K562 (cell line): Measurements from ENCODE around the gene MPST. TPM values are rescaled to one million over a fixed set of nuclear protein-coding genes. Genes with fewer than 3 reads are reported as not detected.

ENCODE experiments used
- ATAC-seq: fragments of 200-7000 bp; cut with Tn5 transposase; 3 replicates; pipeline ENCODE4 v1.9.1; 2020; ENCODE audit warnings: moderate library complexity
- BruUV-seq: library from RNA; stranded (reverse); fragments of 400-500 nt; replicated peaks from 2 replicates; lab custom pipeline; 2021; lab: Mats Ljungman, UMichigan
- CTCF ChIA-PET: fragments of 300-600 bp; formaldehyde crosslinking; extraction: SDS; loops from one replicate; lab custom pipeline; 2021; ENCODE audit warnings: low intra/inter-chr PET ratio; lab: Yijun Ruan, JAX
- POLR2A ChIA-PET: fragments of 300-600, 350-650 bp; sonication (Branson Sonifier 250); formaldehyde crosslinking; extraction: SDS; loops from one replicate; lab custom pipeline; 2021; ENCODE audit warnings: antibody characterized with exemption, inconsistent platforms; lab: Yijun Ruan, JAX
- DNase-seq, 4 experiments: peaks; one replicate each; pipeline versions ENCODE4 v3.0.0 to v3.0.0-alpha.2; 2011 to 2018; ENCODE audit warnings: low spot score in 3 of 4, mixed read lengths in 3 of 4; ENCODE audit errors: extremely low read depth in 1 of 4
- FAIRE-seq: peaks from 2 replicates; lab custom pipeline; 2011; peaks lifted over from hg19 to GRCh38; lab: Jason Lieb, UNC
- H2AFZ ChIP-seq: 2 replicates; pipeline ENCODE4 v1.6.0; 2011; ENCODE audit warnings: low read depth, low read length, control low read depth, inconsistent platforms
- H3K27ac ChIP-seq: fragments of 200-600 bp; 3 replicates; pipeline ENCODE4 v1.8.0; 2011; ENCODE audit warnings: low read depth, mild to moderate bottlenecking, control low read depth, inconsistent platforms, low read length, moderate library complexity, mixed read lengths; ENCODE audit errors: extremely low read depth
- H3K27me3 ChIP-seq, 2 experiments: fragments of 300-600 bp in 1 of 2; 2 replicates in 1 of 2; 3 replicates in 1 of 2; pipeline versions ENCODE4 v1.6.0 to v1.8.0; 2011; ENCODE audit warnings: inconsistent platforms in 2 of 2, low read length in 2 of 2, mild to moderate bottlenecking in 1 of 2, mixed read lengths in 1 of 2, moderate library complexity in 1 of 2; ENCODE audit not compliant: control insufficient read depth in 2 of 2, insufficient read depth in 2 of 2
- H3K36me3 ChIP-seq: fragments of 300-600 bp; 3 replicates; pipeline ENCODE4 v1.8.0; 2011; ENCODE audit warnings: mild to moderate bottlenecking, low read length, inconsistent platforms; ENCODE audit not compliant: control insufficient read depth, insufficient read depth
- H3K4me1 ChIP-seq, 2 experiments: fragments of 200-600 bp in 1 of 2; replicated peaks in 1 of 2; 2 replicates in 1 of 2; 3 replicates in 1 of 2; pipeline versions ENCODE4 v1.5.1 to v1.8.0; 2011; ENCODE audit warnings: inconsistent platforms in 2 of 2, low read length in 2 of 2, mild to moderate bottlenecking in 1 of 2, mixed read lengths in 1 of 2, moderate library complexity in 1 of 2; ENCODE audit not compliant: control insufficient read depth in 2 of 2, insufficient read depth in 2 of 2
- H3K4me2 ChIP-seq: 2 replicates; pipeline ENCODE4 v1.6.1; 2011; ENCODE audit warnings: low read length, control low read depth, inconsistent platforms, mixed read lengths; ENCODE audit not compliant: insufficient read depth
- H3K4me3 ChIP-seq: fragments of 200-600 bp; sonication (generic), shearing (Covaris generic); 2 replicates; pipeline ENCODE4 v1.5.1; 2016; ENCODE audit warnings: control low read depth, inconsistent platforms
- H3K79me2 ChIP-seq: fragments of 200-600 bp; 3 replicates; pipeline ENCODE4 v1.8.0; 2011; ENCODE audit warnings: low read length, inconsistent platforms; ENCODE audit not compliant: control insufficient read depth, insufficient read depth
- H3K9ac ChIP-seq, 2 experiments: 2 replicates each; pipeline versions ENCODE4 v1.6.0 to v1.6.1; 2011; ENCODE audit warnings: low read depth in 2 of 2, low read length in 2 of 2, control low read depth in 1 of 2, inconsistent platforms in 1 of 2, mild to moderate bottlenecking in 1 of 2, mixed read lengths in 1 of 2; ENCODE audit not compliant: insufficient read depth in 1 of 2
- H3K9me1 ChIP-seq: one replicate; pipeline ENCODE4 v1.6.0; 2011; ENCODE audit warnings: inconsistent platforms, mild to moderate bottlenecking, low read length, moderate library complexity; ENCODE audit not compliant: control insufficient read depth, insufficient read depth
- H3K9me3 ChIP-seq: replicated peaks from 2 replicates; pipeline ENCODE4 v1.5.1; 2011; ENCODE audit warnings: low read depth, low read length, inconsistent platforms; ENCODE audit not compliant: control insufficient read depth, insufficient read depth
- H4K20me1 ChIP-seq: replicated peaks from 2 replicates; pipeline ENCODE4 v1.6.1; 2011; ENCODE audit warnings: low read length, inconsistent platforms, mixed read lengths; ENCODE audit not compliant: control insufficient read depth, insufficient read depth
- ESRRB ChIP-seq: fragments of 250-450 bp; sonication (Bioruptor Pico); IDR thresholded peaks from 2 replicates; pipeline ENCODE4 v1.5.0; 2020; ENCODE audit warnings: mild to moderate bottlenecking, moderate library complexity, borderline replicate concordance
- RFX7 ChIP-seq: fragments of 250-450 bp; sonication (Bioruptor Pico); IDR thresholded peaks from 2 replicates; pipeline ENCODE4 v1.5.1; 2021; ENCODE audit warnings: mild to moderate bottlenecking
- SPI1 ChIP-seq: IDR thresholded peaks from 2 replicates; pipeline ENCODE4 v1.6.1; 2011; ENCODE audit warnings: low read depth, low read length, control low read depth, borderline replicate concordance
- SUPT5H ChIP-seq: fragments of 450-650 bp; IDR thresholded peaks from 2 replicates; pipeline ENCODE4 v1.6.1; 2016
- TGIF2 ChIP-seq: sonication (generic); formaldehyde crosslinking; IDR thresholded peaks from 2 replicates; pipeline ENCODE4 v1.8.1; 2022; ENCODE audit warnings: mild to moderate bottlenecking, missing genetic modification reagents, moderate library complexity
- TSC22D4 ChIP-seq: fragments of 450-650 bp; IDR thresholded peaks from 2 replicates; pipeline ENCODE4 v1.6.1; 2016; ENCODE audit warnings: missing genetic modification characterization, missing biosample characterization, control low read depth
- YY1 ChIP-seq, 3 experiments: IDR thresholded peaks; 2 replicates each; pipeline ENCODE4 v1.6.1; 2011; ENCODE audit warnings: low read length in 2 of 3, mild to moderate bottlenecking in 2 of 3, moderate library complexity in 2 of 3, borderline replicate concordance in 1 of 3, control low read depth in 1 of 3, low read depth in 1 of 3; ENCODE audit not compliant: insufficient read depth in 3 of 3, insufficient replicate concordance in 2 of 3, control insufficient read depth in 1 of 3, insufficient read length in 1 of 3; ENCODE audit errors: extremely low read depth in 1 of 3
- ZFP30 ChIP-seq: fragments of 250-450 bp; sonication (Bioruptor Pico); IDR thresholded peaks from 2 replicates; pipeline ENCODE4 v1.8.0; 2022; ENCODE audit warnings: moderate library complexity, mild to moderate bottlenecking, inconsistent platforms, borderline replicate concordance
- ZNF217 ChIP-seq: sonication (generic); formaldehyde crosslinking; IDR thresholded peaks from 2 replicates; pipeline ENCODE4 v1.8.0; 2022; ENCODE audit warnings: mild to moderate bottlenecking, missing genetic modification reagents
- ZNF408 ChIP-seq: fragments of 250-450 bp; sonication (Bioruptor Pico); IDR thresholded peaks from 2 replicates; pipeline ENCODE4 v1.4.0; 2020; ENCODE audit warnings: low read depth, mild to moderate bottlenecking, moderate library complexity
- WGBS: fragments of 100-300 bp; shearing (Covaris generic); methylation state at CpG from one replicate; pipeline ENCODE4 v1.1.6; 2016; ENCODE audit warnings: low coverage, mixed read lengths; ENCODE audit not compliant: insufficient coverage; ENCODE audit errors: missing lambda C conversion rate; 5-methylcytosine and 5-hydroxymethylcytosine counted together
- in situ Hi-C: fragments of 300-500 bp; cut with MboI; formaldehyde crosslinking; loops from 4 replicates; pipeline ENCODE4 v1.15.0; 2018; ENCODE audit warnings: inconsistent platforms, mixed read lengths
- intact Hi-C: fragments of 100-400 bp; cut with micrococcal nuclease; formaldehyde crosslinking; loops from 2 replicates; pipeline ENCODE4 v1.14.2; 2022
- polyA plus RNA-seq, 8 experiments: library from polyadenylated mRNA; depleted of rRNA in 4 of 8; stranded (reverse) in 5 of 8; unstranded in 3 of 8; fragments of >200 nt; fragmentation: Nextera tagmentation in 2 of 8; fragmentation: Illumina TruSeq in 1 of 8; extraction: Ambion mirVana in 2 of 8; extraction: Trizol in 1 of 8; gene quantifications; 2 replicates each; pipeline versions ENCODE4 v1.2.1 to v1.2.3, GENCODE V29; 2011 to 2014; ENCODE audit warnings: inconsistent platforms in 1 of 8, missing spikeins in 1 of 8
- total RNA-seq, 7 experiments: library from RNA; depleted of rRNA in 6 of 7; stranded (reverse); fragments of >200 nt in 6 of 7; fragmentation: Illumina TruSeq in 2 of 7; extraction: Trizol in 2 of 7; gene quantifications; 2 replicates each; pipeline versions ENCODE4 v1.2.1 to v1.2.3, GENCODE V29; 2011 to 2021; ENCODE audit warnings: low replicate concordance in 1 of 7
- TF ChIP-seq, protein P1 (sequence below), 2 experiments: fragments of 250-450 bp in 1 of 2; fragments of 450-650 bp in 1 of 2; sonication (Bioruptor Pico) in 1 of 2; IDR thresholded peaks; 2 replicates each; pipeline versions ENCODE4 v1.6.1 to v1.8.0; 2016 to 2021; ENCODE audit warnings: mild to moderate bottlenecking in 2 of 2, moderate library complexity in 2 of 2, missing compliant biosample characterization in 1 of 2, missing genetic modification characterization in 1 of 2

Gene MPST
- total and polyA plus RNA-seq, 9 of the 15 experiments (the other 6 are each of a cell fraction or from before 2014, with no cell fraction given), result 0.65 to 104 (median 24.3) TPM

GRCh38 chr22:37065180-37065579 lies 45.6 kb downstream of the MPST start:
- Histone ChIP-seq H3K27me3 (peaks cover 4 to 67% of the 10 kb centered on the region in 2 experiments; a peak in 4 of 5 replicates), H3K4me1 (no peaks in the 10 kb centered on the region; a peak in 1 of 5 replicates), H3K9ac (no peak overlapping the region), H4K20me1 (no peaks in the 10 kb centered on the region; the same call in 1 of the 2 replicates), H2AFZ (no peak overlapping the region), H3K79me2 (no peaks in the 10 kb centered on the region), H3K9me3 (no peaks in the 10 kb centered on the region), H3K9me1 (no peaks in the 10 kb centered on the region), H3K36me3 (no peaks in the 10 kb centered on the region), H3K4me2 (no peak overlapping the region)
- DNase-seq (no peak), FAIRE-seq (no peak)
- no TSS peak for BruUV-seq
- ChIA-PET POLR2A (interaction anchor here (1.3 kb wide), 1 partner anchor 10 kb away, joined by 4 read pairs; no protein-coding TSS in a partner anchor), CTCF (no interaction called here)
- WGBS, result 0% methylated on average over 3 of the region's 3 CpGs
- in situ Hi-C loops, result no loop called here
- TF ChIP-seq SUPT5H, result no peak
- no peak for TF ChIP-seq RFX7 (CRISPR knock-in tag)
- no peak for TF ChIP-seq YY1 (IDR thresholded peaks at IDR 0.05; ENCODE audit: borderline replicate concordance in 1 of 3, control insufficient read depth in 1 of 3, extremely low read depth in 1 of 3, insufficient read depth in 3 of 3, insufficient read length in 1 of 3, insufficient replicate concordance in 2 of 3, low read depth in 1 of 3, low read length in 2 of 3)
- no peak for TF ChIP-seq SPI1
- no peak for TF ChIP-seq ZNF408
- no peak for TF ChIP-seq ESRRB (CRISPR knock-in tag)
- TF ChIP-seq, protein P1, sequence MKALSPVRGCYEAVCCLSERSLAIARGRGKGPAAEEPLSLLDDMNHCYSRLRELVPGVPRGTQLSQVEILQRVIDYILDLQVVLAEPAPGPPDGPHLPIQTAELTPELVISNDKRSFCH (CRISPR knock-in tag; IDR thresholded peaks at IDR 0.05), result no peak
- TF ChIP-seq, protein P1 (tag; IDR thresholded peaks at IDR 0.05), result no peak
- no peak for TF ChIP-seq ZFP30
- no peak for TF ChIP-seq TSC22D4 (tag)
- TF ChIP-seq ZNF217, result no peak
- TF ChIP-seq TGIF2 (CRISPR knock-in tag), result no peak
- TF ChIP-seq, all 486 proteins: peak for 0
- H3K27ac ChIP-seq, result no peak overlapping the region
- no peak for ATAC-seq
- no peak overlapping the region for H3K4me3 ChIP-seq
- intact Hi-C loops, result no loop called here
